GM19324 (cell line): Measurements from ENCODE around the gene PTPN20.
"Not testable (repeated sequence)": the region's sequence is repeated elsewhere in the genome, so short reads cannot be mapped to it uniquely, and the experiment has no call there.

Source experiments
- ATAC-seq: cut with Tn5 transposase; IDR thresholded peaks from one replicate; pipeline ENCODE4 v1.9.1; 2021; ENCODE audit warnings: mild to moderate bottlenecking, moderate library complexity; ENCODE audit not compliant: unreplicated experiment, low FRiP score

Gene PTPN20, protein sequence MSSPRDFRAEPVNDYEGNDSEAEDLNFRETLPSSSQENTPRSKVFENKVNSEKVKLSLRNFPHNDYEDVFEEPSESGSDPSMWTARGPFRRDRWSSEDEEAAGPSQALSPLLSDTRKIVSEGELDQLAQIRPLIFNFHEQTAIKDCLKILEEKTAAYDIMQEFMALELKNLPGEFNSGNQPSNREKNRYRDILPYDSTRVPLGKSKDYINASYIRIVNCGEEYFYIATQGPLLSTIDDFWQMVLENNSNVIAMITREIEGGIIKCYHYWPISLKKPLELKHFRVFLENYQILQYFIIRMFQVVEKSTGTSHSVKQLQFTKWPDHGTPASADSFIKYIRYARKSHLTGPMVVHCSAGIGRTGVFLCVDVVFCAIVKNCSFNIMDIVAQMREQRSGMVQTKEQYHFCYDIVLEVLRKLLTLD

DNA sequence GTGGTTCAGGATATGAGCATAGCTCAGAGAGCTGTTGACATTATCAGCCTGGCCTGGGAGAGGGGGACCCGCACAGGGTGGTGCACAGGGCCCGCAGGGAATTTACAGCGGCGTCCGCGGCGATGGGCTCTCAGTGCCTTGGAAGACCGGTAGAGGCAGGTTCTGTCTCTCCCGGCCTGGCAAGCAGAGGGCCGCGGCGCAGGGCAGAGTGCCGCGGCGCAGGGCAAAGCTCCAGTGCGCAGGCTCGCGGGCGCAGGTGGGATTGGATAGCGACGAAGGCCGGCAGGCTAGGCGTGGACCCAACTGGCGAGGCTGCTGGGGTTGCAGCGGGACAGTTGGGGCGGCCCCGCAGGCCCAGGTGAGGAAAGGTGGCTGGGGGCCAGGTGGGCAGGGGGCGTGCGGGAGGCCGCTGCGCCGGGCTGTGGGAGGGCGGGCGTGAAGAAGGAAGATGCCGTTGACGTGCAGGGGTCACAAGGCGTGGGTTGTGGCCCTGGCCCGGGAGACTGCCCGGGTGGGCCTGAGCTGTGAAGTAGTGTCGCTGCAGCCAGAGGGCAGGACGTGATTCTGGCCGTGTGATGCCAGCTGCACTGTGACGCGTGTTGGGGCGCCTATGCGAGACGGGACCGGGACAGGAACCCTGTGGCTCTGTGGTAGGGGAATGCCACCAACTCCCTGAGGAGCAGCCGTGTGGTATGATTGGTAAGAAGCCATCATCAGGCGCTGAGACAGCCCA is at the start of gene PTPN20:
Gene PTPN20 (plus strand): TSS at position 285 of the 733 bp plus-strand sequence. CDS start 21,072 bp downstream, outside the sequence.
- ATAC-seq, result not testable (repeated sequence)

DNA sequence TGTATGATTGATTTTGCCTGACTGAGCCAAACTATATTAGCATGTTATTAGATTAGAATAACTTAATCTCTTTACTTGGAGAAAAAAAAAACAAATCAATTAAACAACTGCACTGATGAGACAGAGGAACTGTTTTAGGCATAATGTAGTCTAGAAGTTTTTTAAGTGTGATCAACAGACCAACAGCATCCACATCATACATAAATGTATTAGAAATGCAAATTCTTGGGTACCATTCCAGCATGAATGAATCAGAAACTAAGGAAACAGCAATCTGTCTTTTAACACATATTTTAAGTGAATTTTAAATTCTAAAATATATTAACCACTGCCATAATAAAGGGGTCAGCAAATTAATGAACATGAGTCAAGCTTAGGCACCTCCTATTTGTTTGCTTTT is 41.5 kb upstream of the PTPN20 start:
- ATAC-seq, result not testable (repeated sequence)

DNA sequence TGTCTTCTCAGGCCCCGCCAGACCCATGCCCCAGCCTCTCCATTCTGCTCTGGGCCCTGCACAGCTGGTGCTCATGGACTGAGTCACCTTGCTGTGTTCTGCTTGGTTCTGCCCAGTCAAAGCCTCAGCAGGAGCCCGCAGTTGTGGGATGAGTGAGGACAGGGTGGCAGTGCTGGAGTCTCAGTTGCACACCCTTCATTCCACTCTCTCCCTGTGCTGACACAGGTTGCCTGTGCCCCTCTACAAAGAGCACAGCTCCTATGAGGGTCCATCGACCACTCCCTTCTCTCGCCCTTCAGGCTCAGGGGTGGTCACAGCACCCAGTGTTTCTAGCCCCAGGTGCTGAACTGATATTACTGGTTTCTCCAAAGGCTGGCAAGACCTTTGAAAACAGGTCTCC is 39.6 kb upstream of the PTPN20 start:
- ATAC-seq, result not testable (repeated sequence)

DNA sequence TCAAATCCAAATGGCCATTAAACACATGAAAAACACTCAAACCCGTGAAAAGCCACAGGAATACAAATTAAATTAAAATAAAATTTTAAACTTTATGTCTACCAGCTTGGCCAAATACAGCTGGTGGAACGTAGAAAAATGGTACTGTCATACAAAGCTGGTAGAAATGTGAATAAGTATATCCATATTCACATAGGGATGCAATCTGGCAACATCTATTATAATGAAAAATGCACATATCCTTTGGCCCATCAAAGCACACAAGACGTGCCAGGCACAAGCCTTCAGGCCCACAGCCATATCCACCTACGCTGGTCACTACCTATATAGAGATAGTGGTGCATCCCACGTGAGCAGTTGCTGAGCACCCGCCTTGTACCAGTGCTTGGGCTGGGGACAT is 35.9 kb upstream of the PTPN20 start:
- not testable (repeated sequence) for ATAC-seq

DNA sequence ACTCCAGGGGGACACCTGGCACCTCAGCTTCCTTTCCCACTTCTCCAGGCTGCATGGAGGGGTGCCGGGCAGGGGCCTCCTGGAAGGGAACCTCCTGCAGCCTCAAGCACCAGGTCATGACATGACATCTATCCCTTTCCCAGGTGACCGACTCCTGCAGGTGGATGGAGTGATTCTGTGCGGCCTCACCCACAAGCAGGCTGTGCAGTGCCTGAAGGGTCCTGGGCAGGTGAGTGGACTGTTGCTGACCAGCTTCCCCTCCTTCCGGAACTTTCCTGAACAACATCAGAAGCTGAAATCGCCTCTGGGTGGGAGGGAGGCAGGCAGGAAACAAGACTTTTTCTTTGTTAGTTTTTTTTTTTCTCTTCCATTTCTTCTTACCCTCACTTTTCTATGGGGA is 34.5 kb upstream of the PTPN20 start:
- ATAC-seq, result not testable (repeated sequence)

DNA sequence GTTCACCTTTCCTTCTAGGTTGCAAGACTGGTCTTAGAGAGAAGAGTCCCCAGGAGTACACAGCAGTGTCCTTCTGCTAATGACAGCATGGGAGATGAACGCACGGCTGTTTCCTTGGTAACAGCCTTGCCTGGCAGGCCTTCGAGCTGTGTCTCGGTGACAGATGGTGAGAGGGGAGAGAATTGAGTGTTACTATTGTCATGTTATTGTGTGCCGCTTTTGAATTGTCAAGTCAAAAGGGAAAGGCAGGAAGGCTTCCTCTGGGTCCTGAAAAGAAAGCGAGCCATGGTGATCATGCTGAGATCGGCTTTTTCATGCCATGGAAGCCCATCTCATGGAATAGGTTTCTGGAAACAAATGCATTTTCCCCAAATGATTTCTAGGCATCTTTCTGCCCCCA is 32.5 kb upstream of the PTPN20 start:
- not testable (repeated sequence) for ATAC-seq

DNA sequence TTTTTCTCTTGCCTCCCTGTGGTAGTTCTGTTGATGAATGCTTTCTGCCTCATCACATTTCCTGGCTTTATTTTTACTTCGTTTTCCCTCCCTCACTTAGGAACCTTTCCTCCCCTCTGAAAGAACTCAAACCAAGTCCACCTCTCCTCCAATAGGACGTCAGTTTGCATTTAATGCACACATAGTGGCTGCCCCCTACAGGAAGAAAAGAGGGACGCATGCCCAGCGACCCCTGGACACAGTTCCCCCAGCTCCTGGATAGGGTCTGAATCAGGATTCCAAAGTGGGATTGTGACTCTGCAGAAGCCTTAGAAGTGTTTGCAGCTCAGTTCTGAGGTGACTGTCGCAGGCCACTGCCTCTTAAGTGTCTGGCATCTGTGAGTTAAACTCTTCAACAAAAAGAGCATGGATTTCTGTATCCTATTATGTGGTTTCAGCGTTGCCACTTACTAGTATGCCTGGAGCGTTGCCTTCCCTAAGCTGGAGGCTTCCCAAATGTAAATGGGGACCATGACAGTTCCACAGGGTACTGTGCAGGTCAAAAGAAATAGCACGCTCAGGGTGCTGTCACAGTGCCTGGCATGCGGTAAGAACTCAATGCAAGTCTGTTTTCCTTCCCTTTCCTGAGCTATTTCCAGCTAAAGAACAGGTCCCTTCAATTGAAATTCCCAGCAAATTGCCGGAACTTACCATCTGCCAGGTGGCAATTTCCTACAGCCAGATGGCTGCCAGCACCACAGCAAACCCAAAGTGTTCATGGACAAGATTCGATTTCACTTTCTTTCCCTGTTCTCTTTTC is 20.2 kb upstream of the PTPN20 start:
- ATAC-seq, result not testable (repeated sequence)

DNA sequence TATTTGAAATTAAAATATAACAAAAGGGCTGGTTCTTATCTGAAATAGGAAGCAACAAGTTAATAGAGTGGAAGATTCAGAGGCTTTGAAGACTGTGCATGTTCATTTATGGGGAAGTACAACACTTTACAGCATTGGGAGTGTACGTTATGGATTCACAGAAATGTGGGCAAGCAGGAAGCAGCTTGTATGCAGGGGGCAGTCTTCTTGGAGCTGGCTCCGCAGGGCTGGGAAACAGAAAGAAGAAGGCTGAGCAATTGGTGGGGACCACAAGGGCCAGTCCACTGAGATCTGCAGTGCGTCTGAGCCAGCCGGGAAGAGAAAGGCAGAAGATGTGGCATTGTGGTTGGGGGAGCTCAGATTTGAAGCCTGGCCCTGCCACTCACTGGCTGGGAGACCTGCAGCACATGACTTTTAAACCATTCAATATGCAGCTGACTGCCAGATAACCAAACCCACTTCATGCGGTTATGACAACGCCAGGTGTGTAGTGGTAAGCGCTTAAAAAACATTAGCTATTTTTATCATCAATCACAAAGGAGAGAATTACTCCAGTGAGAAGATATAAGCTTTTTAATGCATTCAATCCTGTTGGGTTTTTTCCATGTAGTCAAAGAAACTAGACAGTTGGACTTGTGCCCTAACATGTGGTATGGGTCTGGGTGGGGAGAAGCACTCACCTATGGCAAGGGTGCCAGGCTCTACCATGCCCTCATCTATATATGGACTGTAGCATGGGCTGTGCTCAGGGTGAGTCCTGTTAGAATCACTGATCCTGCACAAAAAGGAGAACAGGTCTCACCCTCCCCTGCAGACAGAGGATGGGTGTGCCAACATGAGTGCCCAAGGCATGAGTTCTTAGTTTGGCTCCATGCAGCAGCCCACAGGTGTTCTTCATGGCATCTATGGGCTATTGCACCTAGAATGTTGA is 14.2 kb upstream of the PTPN20 start:
- ATAC-seq, result not testable (repeated sequence)

DNA sequence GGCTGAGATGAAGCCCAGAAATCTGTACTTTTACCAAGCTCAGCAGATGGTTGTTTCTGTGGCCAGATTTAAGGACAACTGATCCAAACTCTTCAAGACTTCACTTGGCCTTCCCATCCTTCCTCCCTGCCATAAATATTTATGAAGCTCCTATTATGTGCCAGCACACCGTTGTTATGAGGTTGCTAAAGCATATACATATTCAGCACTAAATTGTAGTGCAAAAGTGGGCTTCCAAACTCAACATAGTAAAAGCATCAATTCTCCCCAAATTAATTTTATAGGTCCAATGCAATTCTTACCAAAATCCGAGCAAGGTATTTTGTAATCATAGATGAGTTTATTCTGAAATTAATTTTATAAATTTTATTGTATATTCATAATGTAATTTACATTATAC is 10.0 kb upstream of the PTPN20 start:
- ATAC-seq, result not testable (repeated sequence)

DNA sequence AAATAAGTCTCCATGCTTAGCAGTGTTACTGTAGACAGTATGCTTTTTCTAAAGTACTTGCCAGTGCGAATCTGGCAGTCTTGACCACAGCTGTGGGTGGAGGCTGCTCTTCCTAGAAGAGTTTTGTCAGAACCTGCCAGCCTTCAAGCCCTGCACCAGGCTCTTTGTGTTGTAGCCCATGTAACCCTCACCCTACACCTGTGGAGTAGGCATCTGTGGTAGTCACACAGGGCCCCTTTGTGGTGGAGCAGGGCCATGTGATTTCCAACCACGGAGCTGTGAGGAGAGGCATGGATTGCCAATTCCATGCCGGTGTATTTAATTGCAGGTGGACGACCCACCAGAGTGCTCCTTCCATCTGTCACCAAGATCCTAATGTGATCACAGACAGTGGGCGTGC is 7.4 kb upstream of the PTPN20 start:
- not testable (repeated sequence) for ATAC-seq

DNA sequence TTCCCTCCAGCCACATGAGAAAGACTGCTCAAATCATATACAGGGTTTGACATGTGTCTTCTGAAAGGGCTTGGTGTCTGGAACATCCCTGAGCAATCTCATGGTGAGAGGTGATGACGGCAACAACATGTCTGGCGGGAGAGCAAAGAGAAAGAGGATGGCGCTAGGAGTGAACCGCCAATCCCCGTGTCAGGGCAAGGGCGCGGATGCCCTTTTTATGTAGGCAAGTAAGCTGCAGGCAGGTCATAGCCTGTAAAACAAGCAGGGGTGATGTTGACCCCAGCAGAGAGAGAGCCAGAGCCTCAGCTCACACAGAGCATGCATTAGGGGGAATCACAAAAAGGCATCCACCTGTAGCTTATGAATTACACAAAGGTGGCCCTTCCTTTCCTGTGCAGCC is 4.9 kb upstream of the PTPN20 start:
- not testable (repeated sequence) for ATAC-seq

DNA sequence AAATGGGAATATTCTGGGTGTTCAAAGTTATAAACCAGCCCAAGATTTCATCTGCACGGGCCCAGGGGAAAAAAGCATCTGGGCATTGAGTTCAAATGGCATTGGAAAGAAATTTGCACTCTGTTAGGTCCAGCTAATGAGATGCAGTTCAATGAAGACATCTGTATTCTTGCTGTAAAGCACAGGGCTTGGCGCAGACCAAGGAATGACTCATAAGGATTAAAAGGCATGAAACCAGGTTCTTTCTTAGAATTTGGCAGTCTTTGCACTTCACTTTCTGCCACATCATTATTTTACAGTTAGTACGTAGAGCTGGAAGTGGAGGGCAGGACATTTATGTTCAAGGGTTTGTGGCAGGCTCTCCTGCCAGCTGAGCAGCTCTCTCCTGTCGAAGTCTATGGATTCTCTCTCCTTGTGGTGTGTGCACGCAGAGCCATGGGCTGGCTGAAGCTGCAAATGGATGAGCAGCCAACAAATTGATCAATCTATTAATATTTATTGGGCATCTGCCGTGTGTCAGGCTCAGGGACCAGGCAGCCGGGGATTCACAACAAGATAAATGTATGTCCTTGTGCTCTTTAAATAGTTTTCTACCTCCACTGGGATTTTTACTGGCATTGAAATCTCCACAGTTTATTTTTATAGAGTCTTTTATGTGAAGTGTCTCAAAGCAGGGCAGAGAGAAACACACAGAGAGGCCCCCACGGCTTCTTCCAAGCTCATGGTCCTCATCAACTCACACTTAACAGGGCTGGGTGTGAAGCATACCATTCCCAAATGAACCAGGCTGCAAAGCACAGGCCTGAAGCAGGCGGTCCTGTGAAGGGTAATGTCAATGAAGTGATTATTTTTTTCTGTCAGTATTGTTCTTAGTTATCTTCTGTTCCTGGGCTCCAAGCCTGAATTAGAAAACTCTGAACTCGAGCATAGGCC is 3.8 kb upstream of the PTPN20 start:
- not testable (repeated sequence) for ATAC-seq

DNA sequence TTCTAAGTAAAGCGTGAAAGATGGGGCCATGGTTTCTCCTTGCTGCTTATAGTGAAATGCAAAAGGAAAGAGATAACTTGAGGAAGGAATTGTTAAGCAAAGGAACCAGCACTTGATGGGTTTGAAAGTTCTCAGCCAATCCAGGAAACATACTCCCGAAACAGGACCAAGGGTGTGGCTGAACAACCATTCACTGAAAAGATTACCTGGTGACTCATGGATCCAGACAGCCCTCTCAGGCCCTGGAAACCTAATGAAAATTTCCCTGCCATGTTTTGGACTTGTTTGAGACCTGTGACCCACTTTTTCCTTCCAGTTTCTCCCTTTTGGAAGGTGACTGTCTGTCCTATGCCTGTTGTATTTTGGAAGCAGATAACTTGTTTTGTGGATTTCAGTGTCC is 11.3 kb downstream of the PTPN20 start:
- ATAC-seq, result not testable (repeated sequence)

DNA sequence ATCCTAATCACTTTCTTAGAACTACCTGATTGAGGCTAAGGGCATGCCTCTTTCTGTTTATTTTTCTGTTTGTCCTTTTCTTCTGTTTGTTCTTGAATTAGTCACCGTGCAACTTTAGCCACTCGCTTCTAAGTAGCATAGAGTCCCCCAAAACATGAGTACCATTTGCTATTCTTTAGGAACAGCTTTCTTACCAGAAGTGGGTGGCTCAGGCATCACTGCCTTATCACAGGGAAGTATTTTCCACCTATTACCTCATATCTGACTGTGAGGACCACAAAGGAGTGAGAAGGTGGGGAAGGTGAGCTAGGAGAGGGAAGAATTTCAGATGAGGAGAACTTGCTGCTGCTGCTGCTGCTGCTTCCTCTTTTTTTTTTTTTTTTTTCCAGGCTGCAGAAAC is 13.9 kb downstream of the PTPN20 start:
- ATAC-seq, result not testable (repeated sequence)

DNA sequence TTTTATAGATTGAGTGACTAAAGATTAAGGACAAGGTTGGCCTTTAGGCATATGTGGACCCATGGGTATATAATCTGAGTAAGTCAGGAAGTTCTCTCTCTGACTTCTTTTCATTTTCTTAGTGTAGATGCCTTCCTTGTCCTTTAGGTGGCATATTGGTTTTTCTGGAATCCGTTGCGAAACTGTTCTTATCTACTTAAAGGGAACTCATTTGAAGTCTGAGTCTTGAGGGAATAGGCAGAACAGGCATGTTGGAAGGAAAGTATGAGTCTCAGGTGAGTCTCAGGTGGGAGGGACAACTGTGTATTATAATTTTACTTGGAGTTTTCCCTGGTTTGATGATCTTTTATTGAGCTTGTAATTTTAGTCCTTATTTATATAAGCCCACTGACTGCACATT is 14.6 kb downstream of the PTPN20 start:
- ATAC-seq, result not testable (repeated sequence)

DNA sequence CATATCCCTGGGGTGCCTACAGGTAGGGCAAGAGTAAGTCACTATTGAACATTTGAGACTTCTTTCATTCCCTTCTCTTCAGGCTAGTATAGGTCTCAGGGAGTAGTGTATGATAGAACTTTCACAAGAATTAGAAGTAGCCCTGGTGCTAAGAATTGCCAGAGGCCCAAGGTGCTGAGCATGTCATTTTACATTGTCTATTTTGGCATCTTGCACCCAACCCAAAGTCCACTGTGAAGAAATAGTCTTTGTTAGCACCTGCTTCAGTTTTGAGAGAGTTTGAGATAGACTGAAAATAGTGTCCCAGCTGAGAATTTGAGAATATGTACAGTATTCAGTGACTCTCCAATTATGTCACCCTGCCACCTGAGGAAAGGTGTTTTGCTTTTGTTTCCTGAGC is 17.6 kb downstream of the PTPN20 start:
- not testable (repeated sequence) for ATAC-seq

DNA sequence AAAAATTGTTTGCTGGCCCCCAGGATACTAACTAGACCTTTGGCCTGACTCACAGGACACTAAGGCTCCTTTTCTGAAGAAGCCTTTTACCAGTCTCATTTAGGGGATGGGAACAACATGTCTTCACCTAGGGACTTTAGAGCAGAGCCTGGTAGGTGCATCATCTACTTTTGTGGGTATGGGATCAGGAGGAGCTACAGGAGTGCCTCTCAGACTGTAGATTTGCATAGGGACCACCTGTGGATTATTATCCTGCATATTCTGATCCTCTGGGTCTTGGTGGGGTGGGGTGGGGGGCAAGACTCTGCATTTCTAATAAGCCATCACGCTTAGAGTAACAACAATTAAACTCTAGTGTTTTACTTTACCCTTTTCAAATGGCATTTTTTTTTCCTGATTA is 21.2 kb downstream of the PTPN20 start:
- not testable (repeated sequence) for ATAC-seq

DNA sequence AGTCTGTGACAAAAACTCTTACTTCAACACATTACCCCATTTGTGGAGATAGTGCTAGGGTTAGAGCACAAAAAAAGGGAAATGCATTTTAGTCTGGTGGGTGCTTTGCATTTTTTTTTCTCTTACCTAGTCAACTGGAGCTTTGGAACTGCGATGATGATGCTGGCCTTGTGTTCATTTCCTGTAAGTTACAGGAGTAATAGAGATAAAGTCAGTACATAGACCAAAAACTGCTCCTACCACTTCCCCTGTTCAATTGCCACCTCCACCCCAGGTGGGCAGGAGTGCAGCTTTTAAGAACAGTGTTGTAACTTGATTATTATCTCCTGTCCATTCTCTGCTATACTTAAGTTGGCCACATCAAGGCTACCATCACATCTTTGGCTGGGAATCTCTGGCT is 29.9 kb downstream of the PTPN20 start:
- ATAC-seq, result not testable (repeated sequence)
